Measurements from ENCODE around the gene OR1J1.

The OR1J1 gene

DNA sequence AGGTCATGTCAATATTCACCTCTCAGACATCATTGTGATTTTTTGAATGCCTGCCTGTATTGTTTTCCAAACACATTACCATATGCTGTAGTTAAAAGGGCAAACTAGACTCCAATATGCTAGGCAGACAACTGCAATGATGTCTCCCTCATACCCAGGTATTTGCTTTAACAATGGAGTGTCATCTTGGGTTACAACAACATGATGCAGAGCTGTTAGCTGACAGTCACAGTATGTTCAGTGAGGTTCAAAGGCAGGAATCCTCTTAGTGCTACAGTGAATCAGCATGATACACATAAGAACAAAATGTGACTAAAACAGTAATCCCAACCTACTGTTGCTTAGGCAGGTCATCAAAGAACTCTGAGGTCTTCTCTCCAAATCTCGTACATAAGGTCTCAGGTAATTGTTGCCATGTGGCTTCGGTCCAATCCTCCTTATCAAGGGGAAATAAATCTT, 24.0 kb downstream of the OR1J1 start:
- ChIA-PET CTCF (interaction anchor here (2.1 kb wide), 1 partner anchor 354 kb away, joined by 4 read pairs; no protein-coding TSS in a partner anchor), POLR2A (no interaction called here)
- TF ChIP-seq FOXK2 (IDR thresholded peaks at IDR 0.05) (no peak), SUZ12 (IDR thresholded peaks at IDR 0.05) (no peak), HDGF (IDR thresholded peaks at IDR 0.05; ENCODE audit: borderline replicate concordance) (no peak), FOXM1 (IDR thresholded peaks at IDR 0.05; ENCODE audit: borderline replicate concordance) (no peak), CTBP1 (IDR thresholded peaks at IDR 0.05; ENCODE audit: borderline replicate concordance) (no peak), ARNT (IDR thresholded peaks at IDR 0.05) (no peak), ZNF384 (IDR thresholded peaks at IDR 0.05) (no peak)
- TF ChIP-seq, protein P1, sequence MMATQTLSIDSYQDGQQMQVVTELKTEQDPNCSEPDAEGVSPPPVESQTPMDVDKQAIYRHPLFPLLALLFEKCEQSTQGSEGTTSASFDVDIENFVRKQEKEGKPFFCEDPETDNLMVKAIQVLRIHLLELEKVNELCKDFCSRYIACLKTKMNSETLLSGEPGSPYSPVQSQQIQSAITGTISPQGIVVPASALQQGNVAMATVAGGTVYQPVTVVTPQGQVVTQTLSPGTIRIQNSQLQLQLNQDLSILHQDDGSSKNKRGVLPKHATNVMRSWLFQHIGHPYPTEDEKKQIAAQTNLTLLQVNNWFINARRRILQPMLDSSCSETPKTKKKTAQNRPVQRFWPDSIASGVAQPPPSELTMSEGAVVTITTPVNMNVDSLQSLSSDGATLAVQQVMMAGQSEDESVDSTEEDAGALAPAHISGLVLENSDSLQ (IDR thresholded peaks at IDR 0.05), result no peak
- no peak for DNase-seq (ENCODE audit: extremely low spot score)

DNA sequence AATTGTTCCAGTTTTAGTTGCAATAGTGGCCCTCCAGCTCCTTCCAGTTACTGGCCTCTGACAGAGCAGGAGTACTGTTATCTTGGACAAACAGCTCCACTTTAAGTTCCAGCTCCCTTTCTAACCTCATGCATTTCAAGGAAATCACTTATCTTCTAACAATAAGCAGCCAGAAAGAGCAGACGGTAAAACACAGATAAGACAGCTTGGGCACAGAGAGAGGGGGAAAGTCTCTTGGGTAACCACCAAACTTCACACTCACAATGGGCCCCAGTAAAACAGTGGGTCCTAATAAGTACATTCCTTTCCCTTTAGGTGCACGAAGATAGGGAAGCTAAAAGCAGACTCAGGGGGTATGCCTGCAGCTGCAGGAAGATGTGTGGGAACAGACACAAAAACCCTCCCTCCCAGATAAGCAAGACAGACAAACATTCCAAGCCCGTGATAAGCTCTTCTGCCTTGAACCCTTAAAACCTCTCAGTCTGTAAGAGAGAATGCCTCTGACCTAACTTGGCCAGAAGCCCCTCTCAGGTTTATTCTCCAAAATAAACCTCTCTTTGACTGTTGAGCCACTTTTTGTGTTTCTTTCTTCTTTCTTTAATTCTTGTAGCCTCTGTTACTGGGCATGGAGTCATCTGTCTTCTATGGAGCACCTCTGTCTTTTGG, 30.8 kb downstream of the OR1J1 start:
- TF ChIP-seq SP1 (IDR thresholded peaks at IDR 0.05) (no peak), ARNT (IDR thresholded peaks at IDR 0.05) (no peak), ELF4 (IDR thresholded peaks at IDR 0.05) (no peak), SUZ12 (IDR thresholded peaks at IDR 0.05) (no peak), FOXA1 (IDR thresholded peaks at IDR 0.05) (no peak), ZNF384 (IDR thresholded peaks at IDR 0.05) (no peak), HDGF (IDR thresholded peaks at IDR 0.05; ENCODE audit: borderline replicate concordance) (no peak), FOXM1 (IDR thresholded peaks at IDR 0.05; ENCODE audit: borderline replicate concordance) (no peak), BHLHE40 (IDR thresholded peaks at IDR 0.05; ENCODE audit: borderline replicate concordance) (no peak), LEF1 (IDR thresholded peaks at IDR 0.05; ENCODE audit: borderline replicate concordance) (no peak), TARDBP (IDR thresholded peaks at IDR 0.05) (no peak), L3MBTL2 (conservative IDR thresholded peaks at IDR 0.05) (no peak), FOXK2 (IDR thresholded peaks at IDR 0.05) (no peak), CTBP1 (IDR thresholded peaks at IDR 0.05; ENCODE audit: borderline replicate concordance) (no peak), NFRKB (IDR thresholded peaks at IDR 0.05) (no peak)
- TF ChIP-seq, protein P1 (IDR thresholded peaks at IDR 0.05), result no peak
- no peak for DNase-seq (ENCODE audit: extremely low spot score)
- ChIA-PET CTCF (no interaction called here), POLR2A (no interaction called here)

DNA sequence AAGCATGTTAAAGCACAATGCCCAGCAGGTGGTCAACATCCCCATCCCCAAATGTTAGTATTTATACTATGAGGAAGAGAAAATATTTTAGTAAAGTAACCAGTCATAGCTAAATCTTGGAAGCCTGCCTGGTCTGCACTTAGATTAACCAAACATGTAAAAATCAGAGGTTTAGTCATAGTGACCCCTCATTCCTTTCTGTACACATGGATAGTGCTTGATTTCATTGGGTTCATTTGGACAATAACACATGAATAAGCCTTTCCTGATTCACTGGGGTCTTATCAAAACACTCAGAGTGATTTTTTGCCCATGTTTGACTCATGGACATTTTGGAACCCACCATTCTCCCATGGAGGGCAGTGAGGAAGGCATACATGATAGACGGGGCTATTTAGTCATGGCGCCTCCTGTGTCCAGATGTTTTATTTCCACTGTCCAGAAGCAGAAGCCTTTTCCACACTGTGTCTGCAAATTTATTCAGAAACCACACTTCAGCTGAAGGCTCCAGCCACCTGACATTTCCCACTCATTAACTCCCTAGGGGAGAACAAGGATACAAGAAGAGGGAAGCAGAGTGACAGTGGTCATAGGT, 32.5 kb downstream of the OR1J1 start:
- TF ChIP-seq FOXK2 (IDR thresholded peaks at IDR 0.05) (no peak), NFRKB (IDR thresholded peaks at IDR 0.05) (no peak), LEF1 (IDR thresholded peaks at IDR 0.05; ENCODE audit: borderline replicate concordance) (no peak), ZNF384 (IDR thresholded peaks at IDR 0.05) (no peak), SP1 (IDR thresholded peaks at IDR 0.05) (no peak), FOXA1 (IDR thresholded peaks at IDR 0.05) (no peak), CTBP1 (IDR thresholded peaks at IDR 0.05; ENCODE audit: borderline replicate concordance) (no peak), L3MBTL2 (conservative IDR thresholded peaks at IDR 0.05) (no peak), SUZ12 (IDR thresholded peaks at IDR 0.05) (no peak), BHLHE40 (IDR thresholded peaks at IDR 0.05; ENCODE audit: borderline replicate concordance) (no peak), ELF4 (IDR thresholded peaks at IDR 0.05) (no peak)
- TF ChIP-seq, protein P1 (IDR thresholded peaks at IDR 0.05), result no peak
- POLR2A ChIA-PET, result no interaction called here
- DNase-seq (ENCODE audit: extremely low spot score), result no peak
- CTCF ChIA-PET, result no interaction called here

DNA sequence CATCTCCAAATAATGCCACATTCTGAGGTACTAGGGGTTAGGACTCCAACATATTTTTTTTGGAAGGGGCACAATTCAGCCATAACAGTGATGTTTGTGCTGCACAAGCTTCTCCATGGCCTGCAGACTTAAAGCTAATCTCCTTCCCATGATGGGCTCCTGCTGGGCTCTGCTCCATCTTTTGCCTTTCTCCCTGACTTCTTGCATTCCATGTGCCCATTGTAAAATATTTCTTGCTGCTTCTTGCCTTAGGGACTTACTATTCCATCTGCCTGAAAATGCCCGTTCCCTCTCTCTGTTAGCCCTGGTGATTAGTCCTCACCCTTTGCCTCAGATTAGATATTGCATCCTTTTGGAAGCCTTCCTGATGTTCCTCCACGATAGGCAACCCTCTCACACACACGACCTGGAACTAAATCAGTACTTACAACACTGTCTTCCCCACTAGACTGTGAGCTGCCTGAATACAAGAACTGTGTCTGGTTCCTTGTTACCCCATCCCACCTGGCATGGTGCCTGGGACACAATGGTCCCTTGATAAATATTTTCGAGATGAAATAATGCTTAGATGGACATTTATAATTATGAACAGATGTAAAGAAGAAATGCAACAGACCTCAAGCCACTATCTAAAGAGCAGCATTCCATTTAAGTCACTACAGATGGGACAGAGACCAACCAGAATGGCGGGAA, 33.5 kb downstream of the OR1J1 start:
- ChIA-PET POLR2A (no interaction called here), CTCF (no interaction called here)

DNA sequence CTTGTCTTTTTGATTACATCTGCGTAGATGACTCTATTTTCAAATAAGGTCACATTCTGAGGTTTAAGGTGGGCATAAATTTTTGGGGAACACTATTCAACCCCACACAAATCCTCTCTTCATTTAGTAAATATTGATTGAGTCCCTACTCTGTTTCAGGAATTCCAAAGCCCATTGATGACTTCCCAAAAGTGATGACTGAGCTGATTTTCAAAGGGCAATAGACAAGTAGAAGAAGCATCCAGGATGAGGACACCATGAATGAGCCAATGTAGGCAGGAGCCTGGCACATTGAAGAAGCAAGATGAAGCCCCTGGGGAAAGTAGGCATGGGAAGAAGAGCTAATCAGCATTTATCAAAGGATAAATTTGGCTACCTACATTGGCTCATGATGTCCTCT, 35.2 kb downstream of the OR1J1 start:
- POLR2A ChIA-PET, result no interaction called here
- no peak for DNase-seq (ENCODE audit: extremely low spot score)
- TF ChIP-seq ZNF384 (IDR thresholded peaks at IDR 0.05) (no peak), NFRKB (IDR thresholded peaks at IDR 0.05) (no peak), SUZ12 (IDR thresholded peaks at IDR 0.05) (no peak), TARDBP (IDR thresholded peaks at IDR 0.05) (no peak), ELF4 (IDR thresholded peaks at IDR 0.05) (no peak), BHLHE40 (IDR thresholded peaks at IDR 0.05; ENCODE audit: borderline replicate concordance) (no peak), FOXA1 (IDR thresholded peaks at IDR 0.05) (no peak), ARNT (IDR thresholded peaks at IDR 0.05) (no peak), FOXM1 (IDR thresholded peaks at IDR 0.05; ENCODE audit: borderline replicate concordance) (no peak), LEF1 (IDR thresholded peaks at IDR 0.05; ENCODE audit: borderline replicate concordance) (no peak)
- CTCF ChIA-PET, result no interaction called here

More for the DNA sequence above, 33.5 kb downstream of the OR1J1 start:
- DNase-seq (ENCODE audit: extremely low spot score), result no peak
- no peak for TF ChIP-seq BHLHE40 (IDR thresholded peaks at IDR 0.05; ENCODE audit: borderline replicate concordance)
- no peak for TF ChIP-seq FOXM1 (IDR thresholded peaks at IDR 0.05; ENCODE audit: borderline replicate concordance)
- no peak for TF ChIP-seq LEF1 (IDR thresholded peaks at IDR 0.05; ENCODE audit: borderline replicate concordance)
- no peak for TF ChIP-seq FOXK2 (IDR thresholded peaks at IDR 0.05)
- TF ChIP-seq SUZ12 (IDR thresholded peaks at IDR 0.05), result no peak
- TF ChIP-seq FOXA1 (IDR thresholded peaks at IDR 0.05), result no peak
